Measurements from ENCODE around the gene ICE1.

ICE1 gene

GRCh38 chr5:5432020-5432707 is 9.7 kb downstream of the ICE1 start:
- no peaks in the 10 kb centered on the region for H3K4me1 ChIP-seq (ENCODE audit: insufficient read depth, low read length)
- H3K9me3 ChIP-seq (ENCODE audit: low read length): peaks cover 3% of the 10 kb centered on the region
- H3K27me3 ChIP-seq (ENCODE audit: insufficient read depth, low read length): no peaks in the 10 kb centered on the region
- peaks cover 6% of the 10 kb centered on the region for H3K36me3 ChIP-seq (ENCODE audit: insufficient read depth, low read length)
- H2AFZ ChIP-seq (ENCODE audit: low read depth, low read length): no peak overlapping the region
- H3K4me3 ChIP-seq (ENCODE audit: low read length): no peak overlapping the region

GRCh38 chr5:5436203-5436760 is 13.8 kb downstream of the ICE1 start:
- Histone ChIP-seq H3K4me3 (ENCODE audit: low read length) (no peak overlapping the region), H3K9me3 (ENCODE audit: low read length) (no peaks in the 10 kb centered on the region), H3K36me3 (ENCODE audit: insufficient read depth, low read length) (peaks cover 7% of the 10 kb centered on the region), H3K4me1 (ENCODE audit: insufficient read depth, low read length) (no peaks in the 10 kb centered on the region), H3K27me3 (ENCODE audit: insufficient read depth, low read length) (no peaks in the 10 kb centered on the region), H2AFZ (ENCODE audit: low read depth, low read length) (no peak overlapping the region)

GRCh38 chr5:5437227-5438172 is 15.0 kb downstream of the ICE1 start:
- H3K36me3 ChIP-seq (ENCODE audit: insufficient read depth, low read length): peaks cover 10% of the 10 kb centered on the region
- no peaks in the 10 kb centered on the region for H3K27me3 ChIP-seq (ENCODE audit: insufficient read depth, low read length)
- H2AFZ ChIP-seq (ENCODE audit: low read depth, low read length): no peak overlapping the region

GRCh38 chr5:5451863-5452262 is 29.4 kb downstream of the ICE1 start:
- H3K4me1 ChIP-seq (ENCODE audit: insufficient read depth, low read length): no peaks in the 10 kb centered on the region
- no peaks in the 10 kb centered on the region for H3K27me3 ChIP-seq (ENCODE audit: insufficient read depth, low read length)
- H2AFZ ChIP-seq (ENCODE audit: low read depth, low read length): no peak overlapping the region
- no peak overlapping the region for H3K4me3 ChIP-seq (ENCODE audit: low read length)
- H3K9me3 ChIP-seq (ENCODE audit: low read length): no peaks in the 10 kb centered on the region
- H3K36me3 ChIP-seq (ENCODE audit: insufficient read depth, low read length): peaks cover 68% of the 10 kb centered on the region

More at GRCh38 chr5:5437227-5438172, 15.0 kb downstream of the ICE1 start:
- Histone ChIP-seq H3K4me1 (ENCODE audit: insufficient read depth, low read length) (no peaks in the 10 kb centered on the region), H3K9me3 (ENCODE audit: low read length) (no peaks in the 10 kb centered on the region), H3K4me3 (ENCODE audit: low read length) (no peak overlapping the region)

GRCh38 chr5:5453131-5453530 is 30.7 kb downstream of the ICE1 start:
- Histone ChIP-seq H3K4me1 (ENCODE audit: insufficient read depth, low read length) (no peaks in the 10 kb centered on the region), H3K4me3 (ENCODE audit: low read length) (no peak overlapping the region), H3K9me3 (ENCODE audit: low read length) (no peaks in the 10 kb centered on the region), H3K36me3 (ENCODE audit: insufficient read depth, low read length) (peaks cover 69% of the 10 kb centered on the region), H2AFZ (ENCODE audit: low read depth, low read length) (no peak overlapping the region), H3K27me3 (ENCODE audit: insufficient read depth, low read length) (no peaks in the 10 kb centered on the region)

GRCh38 chr5:5454391-5454790 is 31.9 kb downstream of the ICE1 start:
- Histone ChIP-seq H3K4me3 (ENCODE audit: low read length) (no peak overlapping the region), H3K9me3 (ENCODE audit: low read length) (no peaks in the 10 kb centered on the region), H2AFZ (ENCODE audit: low read depth, low read length) (no peak overlapping the region), H3K27me3 (ENCODE audit: insufficient read depth, low read length) (no peaks in the 10 kb centered on the region), H3K36me3 (ENCODE audit: insufficient read depth, low read length) (peaks cover 69% of the 10 kb centered on the region), H3K4me1 (ENCODE audit: insufficient read depth, low read length) (no peaks in the 10 kb centered on the region)

- Histone ChIP-seq H3K9me3 (ENCODE audit: low read length) (no peaks in the 10 kb centered on the region), H3K27me3 (ENCODE audit: insufficient read depth, low read length) (no peaks in the 10 kb centered on the region), H2AFZ (ENCODE audit: low read depth, low read length) (no peak overlapping the region), H3K36me3 (ENCODE audit: insufficient read depth, low read length) (peaks cover 81% of the 10 kb centered on the region), H3K4me1 (ENCODE audit: insufficient read depth, low read length) (no peaks in the 10 kb centered on the region), H3K4me3 (ENCODE audit: low read length) (no peak overlapping the region)
Observed at GRCh38 chr5:5456858-5457257, 34.4 kb downstream of the ICE1 start.

- Histone ChIP-seq H3K9me3 (ENCODE audit: low read length) (no peaks in the 10 kb centered on the region), H3K4me3 (ENCODE audit: low read length) (no peak overlapping the region), H2AFZ (ENCODE audit: low read depth, low read length) (no peak overlapping the region), H3K27me3 (ENCODE audit: insufficient read depth, low read length) (no peaks in the 10 kb centered on the region), H3K36me3 (ENCODE audit: insufficient read depth, low read length) (peaks cover 82% of the 10 kb centered on the region), H3K4me1 (ENCODE audit: insufficient read depth, low read length) (no peaks in the 10 kb centered on the region)
Observed at GRCh38 chr5:5460311-5460710, 37.8 kb downstream of the ICE1 start.

GRCh38 chr5:5461012-5461411 is 38.5 kb downstream of the ICE1 start:
- Histone ChIP-seq H3K4me1 (ENCODE audit: insufficient read depth, low read length) (no peaks in the 10 kb centered on the region), H3K27me3 (ENCODE audit: insufficient read depth, low read length) (no peaks in the 10 kb centered on the region), H3K9me3 (ENCODE audit: low read length) (no peaks in the 10 kb centered on the region), H2AFZ (ENCODE audit: low read depth, low read length) (no peak overlapping the region), H3K4me3 (ENCODE audit: low read length) (no peak overlapping the region), H3K36me3 (ENCODE audit: insufficient read depth, low read length) (peaks cover 86% of the 10 kb centered on the region)

- H3K4me1 ChIP-seq (ENCODE audit: insufficient read depth, low read length): no peaks in the 10 kb centered on the region
Observed at GRCh38 chr5:5464036-5464715, 41.7 kb downstream of the ICE1 start.

GRCh38 chr5:5466227-5466626 is 43.8 kb downstream of the ICE1 start:
- no peak overlapping the region for H3K4me3 ChIP-seq (ENCODE audit: low read length)
- no peaks in the 10 kb centered on the region for H3K9me3 ChIP-seq (ENCODE audit: low read length)
- no peaks in the 10 kb centered on the region for H3K4me1 ChIP-seq (ENCODE audit: insufficient read depth, low read length)
- no peaks in the 10 kb centered on the region for H3K27me3 ChIP-seq (ENCODE audit: insufficient read depth, low read length)
- peaks cover 67% of the 10 kb centered on the region for H3K36me3 ChIP-seq (ENCODE audit: insufficient read depth, low read length)
- H2AFZ ChIP-seq (ENCODE audit: low read depth, low read length): no peak overlapping the region

More at GRCh38 chr5:5464036-5464715, 41.7 kb downstream of the ICE1 start:
- no peaks in the 10 kb centered on the region for H3K27me3 ChIP-seq (ENCODE audit: insufficient read depth, low read length)
- H3K36me3 ChIP-seq (ENCODE audit: insufficient read depth, low read length): peaks cover 82% of the 10 kb centered on the region
- no peaks in the 10 kb centered on the region for H3K9me3 ChIP-seq (ENCODE audit: low read length)
- no peak overlapping the region for H2AFZ ChIP-seq (ENCODE audit: low read depth, low read length)
- H3K4me3 ChIP-seq (ENCODE audit: low read length): no peak overlapping the region

GRCh38 chr5:5467737-5468136 is 45.3 kb downstream of the ICE1 start:
- Histone ChIP-seq H3K4me1 (ENCODE audit: insufficient read depth, low read length) (no peaks in the 10 kb centered on the region), H3K27me3 (ENCODE audit: insufficient read depth, low read length) (no peaks in the 10 kb centered on the region), H3K9me3 (ENCODE audit: low read length) (no peaks in the 10 kb centered on the region), H3K4me3 (ENCODE audit: low read length) (no peak overlapping the region), H3K36me3 (ENCODE audit: insufficient read depth, low read length) (peaks cover 53% of the 10 kb centered on the region), H2AFZ (ENCODE audit: low read depth, low read length) (no peak overlapping the region)

GRCh38 chr5:5470933-5471332 is 48.5 kb downstream of the ICE1 start:
- H3K27me3 ChIP-seq (ENCODE audit: insufficient read depth, low read length): no peaks in the 10 kb centered on the region
- H2AFZ ChIP-seq (ENCODE audit: low read depth, low read length): no peak overlapping the region
- no peaks in the 10 kb centered on the region for H3K9me3 ChIP-seq (ENCODE audit: low read length)
- no peaks in the 10 kb centered on the region for H3K4me1 ChIP-seq (ENCODE audit: insufficient read depth, low read length)
- H3K36me3 ChIP-seq (ENCODE audit: insufficient read depth, low read length): peaks cover 49% of the 10 kb centered on the region
- no peak overlapping the region for H3K4me3 ChIP-seq (ENCODE audit: low read length)

Data from neuron (in vitro differentiated cells).